GM12872 (cell line): ENCODE results near the gene PCIF1.

ENCODE experiments used
- TF ChIP-seq, protein P1 (sequence below): IDR thresholded peaks from 3 replicates; pipeline ENCODE4 v1.5.1; 2011; ENCODE audit warnings: low read depth, mild to moderate bottlenecking, low read length, moderate library complexity; ENCODE audit not compliant: insufficient read depth

PCIF1 gene

DNA sequence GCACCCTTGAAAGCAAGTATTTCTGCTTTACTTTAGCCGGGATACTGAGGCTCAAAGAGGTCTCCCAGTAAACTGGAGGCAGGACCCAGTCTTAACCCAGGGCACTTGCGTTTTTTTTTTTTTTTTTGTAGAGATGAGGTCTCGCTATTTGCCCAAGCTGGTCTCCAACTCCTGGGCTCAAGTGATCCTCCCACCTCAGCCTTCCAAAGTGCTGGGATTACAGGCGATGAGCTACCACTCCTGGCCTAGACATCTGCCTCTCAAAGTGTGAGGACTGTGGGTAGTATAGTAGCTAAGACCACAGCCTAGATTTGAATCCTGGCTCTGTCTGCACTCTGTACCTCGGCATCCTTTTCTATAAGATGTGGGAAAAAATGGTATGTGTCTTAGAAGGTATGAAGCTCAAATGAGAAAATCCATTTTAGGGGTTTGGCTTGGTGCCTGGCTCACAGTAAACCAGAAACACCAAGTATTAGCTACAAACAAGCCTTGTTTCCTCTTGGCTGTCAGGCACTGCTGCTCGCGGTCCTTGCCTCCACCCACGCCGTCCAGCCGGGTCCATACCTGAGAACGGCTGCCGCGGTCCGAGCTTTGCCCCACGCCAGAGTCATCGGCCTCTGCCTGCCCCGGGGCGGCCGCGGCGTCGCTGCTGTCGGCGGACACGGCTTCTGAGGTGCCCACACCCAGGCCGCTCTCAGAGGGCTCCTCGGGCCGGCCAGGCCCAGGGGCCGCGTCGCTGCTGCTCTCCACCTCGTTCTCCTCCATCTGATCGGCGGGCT, 36.4 kb downstream of the PCIF1 start:
- TF ChIP-seq, protein P1, sequence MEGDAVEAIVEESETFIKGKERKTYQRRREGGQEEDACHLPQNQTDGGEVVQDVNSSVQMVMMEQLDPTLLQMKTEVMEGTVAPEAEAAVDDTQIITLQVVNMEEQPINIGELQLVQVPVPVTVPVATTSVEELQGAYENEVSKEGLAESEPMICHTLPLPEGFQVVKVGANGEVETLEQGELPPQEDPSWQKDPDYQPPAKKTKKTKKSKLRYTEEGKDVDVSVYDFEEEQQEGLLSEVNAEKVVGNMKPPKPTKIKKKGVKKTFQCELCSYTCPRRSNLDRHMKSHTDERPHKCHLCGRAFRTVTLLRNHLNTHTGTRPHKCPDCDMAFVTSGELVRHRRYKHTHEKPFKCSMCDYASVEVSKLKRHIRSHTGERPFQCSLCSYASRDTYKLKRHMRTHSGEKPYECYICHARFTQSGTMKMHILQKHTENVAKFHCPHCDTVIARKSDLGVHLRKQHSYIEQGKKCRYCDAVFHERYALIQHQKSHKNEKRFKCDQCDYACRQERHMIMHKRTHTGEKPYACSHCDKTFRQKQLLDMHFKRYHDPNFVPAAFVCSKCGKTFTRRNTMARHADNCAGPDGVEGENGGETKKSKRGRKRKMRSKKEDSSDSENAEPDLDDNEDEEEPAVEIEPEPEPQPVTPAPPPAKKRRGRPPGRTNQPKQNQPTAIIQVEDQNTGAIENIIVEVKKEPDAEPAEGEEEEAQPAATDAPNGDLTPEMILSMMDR, result no peak

DNA sequence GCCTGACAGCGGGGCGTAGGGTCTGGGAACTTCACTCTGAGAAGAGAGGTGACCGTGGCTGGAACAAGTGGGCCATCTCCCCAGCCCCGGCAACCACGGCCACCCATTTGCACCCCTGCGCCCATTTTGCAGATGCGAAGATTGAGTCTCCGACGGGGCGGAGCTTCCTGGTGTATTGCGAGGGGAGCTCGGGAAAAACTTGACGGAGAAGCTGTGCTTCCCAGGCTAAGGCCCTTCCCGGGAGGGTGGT, 36.9 kb downstream of the PCIF1 start:
- TF ChIP-seq, protein P1, result no peak

DNA sequence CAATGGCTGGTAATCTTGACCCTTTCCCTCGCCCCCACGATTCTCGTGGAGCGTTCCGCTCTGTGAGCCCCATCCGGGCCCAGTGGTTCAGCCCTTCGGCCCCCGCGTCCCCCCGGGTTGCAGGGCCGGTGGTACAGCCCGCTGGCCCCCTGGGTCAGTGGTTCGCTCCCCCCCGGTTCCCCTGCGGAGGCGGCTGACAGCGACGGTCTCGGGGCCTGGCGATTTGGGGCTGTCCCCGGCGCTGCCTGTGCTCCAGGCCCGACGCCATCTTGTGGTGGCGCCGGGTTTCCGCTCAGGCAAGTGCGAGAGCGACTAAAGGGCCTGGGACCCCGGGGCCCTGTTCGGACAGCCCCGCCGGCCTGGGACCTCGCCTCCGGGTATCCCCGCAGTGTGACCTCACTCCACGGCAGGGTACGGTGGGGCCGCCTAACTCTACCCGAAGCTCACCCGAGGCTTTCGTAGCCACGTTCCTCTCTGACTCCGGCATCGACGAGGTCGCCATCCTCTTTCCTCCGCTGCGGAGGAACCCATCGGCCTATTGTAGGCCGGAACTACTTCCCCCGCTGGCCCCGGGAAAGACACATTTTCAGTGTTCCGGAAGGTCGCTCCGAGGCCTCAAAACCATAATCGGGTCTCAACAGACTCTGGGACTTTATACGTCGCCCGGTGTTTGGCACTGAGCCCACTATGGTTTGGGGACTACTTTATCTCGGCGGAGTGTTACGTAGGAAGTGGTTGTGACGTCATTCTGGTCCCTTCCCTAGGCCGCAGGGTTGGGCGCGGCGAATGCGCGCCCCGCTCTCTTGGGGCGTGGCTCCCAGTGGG, 37.4 kb downstream of the PCIF1 start, which contains the start of gene ZNF335:
ZNF335 (minus strand) TSS at position 529 of the 825 bp plus-strand sequence. CDS start 793 bp downstream, outside the sequence.
- TF ChIP-seq, protein P1, result no peak

DNA sequence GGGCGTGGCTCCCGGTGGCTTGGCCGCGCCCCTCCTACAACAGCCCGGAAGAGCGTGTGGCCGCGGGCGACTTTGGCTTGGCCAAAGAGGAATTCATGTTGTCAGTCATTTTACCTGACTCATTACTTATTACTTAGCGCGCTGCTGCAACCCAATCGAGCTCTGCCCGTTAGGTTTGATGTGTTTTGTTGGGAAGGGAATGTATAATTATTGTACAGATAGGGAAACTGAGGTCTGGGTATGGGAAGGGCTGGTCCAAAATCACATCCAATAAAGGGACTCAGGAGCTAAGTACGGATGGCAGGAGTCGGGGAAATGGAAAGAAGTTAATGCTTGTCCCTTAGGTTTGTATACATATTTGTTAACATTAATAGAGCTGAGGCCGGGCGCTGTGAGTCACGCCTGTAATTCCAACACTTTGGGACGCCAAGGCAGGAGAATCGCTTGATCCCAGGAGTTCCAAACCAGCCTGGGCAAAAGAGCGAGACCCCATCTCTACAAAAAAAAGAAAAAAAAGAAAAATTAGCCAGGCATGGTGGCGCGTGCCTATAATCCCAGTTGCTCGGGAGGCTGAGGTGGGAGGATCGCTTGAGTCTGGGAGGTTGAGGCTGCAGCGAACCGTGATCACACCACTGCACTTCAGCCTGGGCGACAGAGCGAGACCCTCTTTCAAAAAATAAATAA, 38.2 kb downstream of the PCIF1 start:
- TF ChIP-seq, protein P1, result no peak

DNA sequence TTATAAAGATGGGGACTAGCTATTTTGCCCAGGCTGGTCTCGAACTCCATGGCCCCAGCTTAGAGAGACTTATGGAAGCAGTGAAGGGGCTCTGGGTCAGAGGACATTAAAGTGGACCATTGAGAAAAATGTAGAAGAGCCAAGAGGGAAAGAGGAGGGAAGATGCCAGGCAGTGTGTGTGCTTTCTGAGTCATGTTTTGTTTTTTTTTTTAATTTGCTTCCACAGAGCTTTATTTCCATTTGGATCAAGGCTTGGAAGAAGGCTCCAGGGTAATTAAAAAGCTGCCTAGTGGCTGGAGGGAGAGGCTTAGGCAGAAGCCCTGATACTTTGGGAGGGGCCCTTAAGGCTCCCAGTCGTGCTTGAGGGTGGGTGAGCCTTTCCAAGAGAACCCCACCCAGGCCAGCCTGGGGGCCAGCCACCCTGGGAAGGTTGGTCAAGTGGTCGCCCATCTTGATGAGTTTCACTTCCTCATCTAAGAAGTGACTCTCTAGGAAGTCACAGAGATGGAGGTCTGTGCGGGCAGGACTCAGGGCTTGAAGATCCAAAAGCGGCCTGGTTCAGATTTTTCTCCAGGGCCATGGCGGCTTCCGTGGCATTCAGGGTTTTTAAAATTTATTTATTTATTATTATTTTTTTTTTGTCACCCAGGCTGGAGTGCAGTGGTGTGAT, 40.5 kb downstream of the PCIF1 start:
- TF ChIP-seq, protein P1, result no peak

DNA sequence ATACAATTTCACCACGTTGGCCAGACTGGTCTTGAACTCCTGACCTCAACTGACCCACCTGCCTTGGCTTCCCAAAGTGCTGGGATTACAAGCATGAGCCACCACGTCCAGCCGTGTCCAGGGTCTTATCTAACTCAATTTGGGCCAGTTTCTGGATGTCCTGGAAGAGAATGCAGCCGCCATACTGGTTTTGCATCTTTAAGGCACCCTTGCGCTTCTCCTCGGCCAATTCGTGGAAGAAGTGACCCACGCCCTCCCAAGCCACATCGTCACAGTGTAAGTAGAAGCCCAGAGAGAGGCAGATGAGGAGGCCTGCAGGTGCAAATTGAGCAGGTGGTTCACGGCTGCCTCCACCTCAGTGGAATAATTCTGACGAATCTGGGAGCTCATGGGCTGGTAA, 41.2 kb downstream of the PCIF1 start:
- TF ChIP-seq, protein P1, result no peak

DNA sequence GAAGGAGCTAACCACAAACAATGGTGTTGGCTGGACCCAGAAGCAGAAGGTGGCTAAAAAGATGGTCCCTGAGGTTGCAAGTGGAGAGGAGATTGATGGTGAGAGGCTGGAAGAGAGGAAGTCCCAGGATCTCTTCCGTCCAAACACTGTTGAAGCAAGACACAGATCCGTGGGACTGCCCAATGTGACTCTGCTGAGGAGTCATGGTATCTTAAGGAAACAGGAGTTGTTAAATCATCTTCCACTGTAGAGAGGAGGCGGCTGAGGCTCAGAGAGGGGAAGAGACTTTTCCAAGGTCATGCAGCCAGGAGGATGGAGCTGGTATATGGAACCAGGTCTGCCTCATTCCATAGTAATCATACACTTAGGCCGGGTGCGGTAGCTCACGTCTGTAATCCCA, 41.6 kb downstream of the PCIF1 start:
- TF ChIP-seq, protein P1, result no peak
